SK-N-SH treated with all-trans-retinoic acid at 6 μM for 48 hours (cell line): ENCODE results near the gene DMBT1.

Experiments used
- ATAC-seq: fragments of 200-7000 bp; cut with Tn5 transposase; 3 replicates; pipeline ENCODE4 v1.9.1; 2020; ENCODE audit warnings: mild to moderate bottlenecking, moderate library complexity
- ARNTL ChIP-seq: fragments of 450-650 bp; formaldehyde crosslinking; IDR thresholded peaks from 2 replicates; pipeline ENCODE4 v1.5.0; 2020; ENCODE audit warnings: low read depth, mild to moderate bottlenecking, moderate library complexity, borderline replicate concordance
- CREB5 ChIP-seq: fragments of 250-450 bp; sonication (Bioruptor Pico); IDR thresholded peaks from 2 replicates; pipeline ENCODE4 v1.5.1; 2020; ENCODE audit warnings: low read depth, mild to moderate bottlenecking, moderate library complexity
- ESRRG ChIP-seq: fragments of 250-450 bp; sonication (Bioruptor Pico); IDR thresholded peaks from 2 replicates; pipeline ENCODE4 v1.6.1; 2021; ENCODE audit warnings: mild to moderate bottlenecking
- GLIS3 ChIP-seq: fragments of 250-450 bp; sonication (Bioruptor Pico); IDR thresholded peaks from 2 replicates; pipeline ENCODE4 v1.5.0; 2020; ENCODE audit warnings: mild to moderate bottlenecking, moderate library complexity
- ISL1 ChIP-seq: fragments of 250-450 bp; sonication (Bioruptor Pico); IDR thresholded peaks from 2 replicates; pipeline ENCODE4 v2.1.2; 2022; ENCODE audit warnings: mild to moderate bottlenecking, moderate library complexity
- OSR1 ChIP-seq: fragments of 250-450 bp; sonication (Bioruptor Pico); IDR thresholded peaks from 2 replicates; pipeline ENCODE4 v1.8.0; 2022; ENCODE audit warnings: moderate library complexity, mild to moderate bottlenecking, inconsistent platforms
- PPARA ChIP-seq: fragments of 250-450 bp; sonication (Bioruptor Pico); IDR thresholded peaks from 2 replicates; pipeline ENCODE4 v1.5.0; 2020; ENCODE audit warnings: mild to moderate bottlenecking, borderline replicate concordance
- RARB ChIP-seq: fragments of 250-450 bp; sonication (Bioruptor Pico); IDR thresholded peaks from 2 replicates; pipeline ENCODE4 v1.8.0; 2021; ENCODE audit warnings: mild to moderate bottlenecking, moderate library complexity
- TCF4 ChIP-seq: fragments of 250-450 bp; sonication (Bioruptor Pico); IDR thresholded peaks from 2 replicates; pipeline ENCODE4 v1.8.0; 2021; ENCODE audit warnings: mild to moderate bottlenecking, moderate library complexity, borderline replicate concordance
- ZC3H10 ChIP-seq: fragments of 250-450 bp; sonication (Bioruptor Pico); IDR thresholded peaks from 2 replicates; pipeline ENCODE4 v1.5.1; 2021; ENCODE audit warnings: mild to moderate bottlenecking, moderate library complexity
- ZFP3 ChIP-seq: fragments of 250-450 bp; sonication (Bioruptor Pico); IDR thresholded peaks from 2 replicates; pipeline ENCODE4 v1.5.0; 2020; ENCODE audit warnings: mild to moderate bottlenecking, moderate library complexity
- ZFP30 ChIP-seq: fragments of 450-650 bp; formaldehyde crosslinking; IDR thresholded peaks from 2 replicates; pipeline ENCODE4 v1.5.0; 2022; ENCODE audit warnings: mild to moderate bottlenecking, moderate library complexity
- ZNF565 ChIP-seq: fragments of 450-650 bp; formaldehyde crosslinking; conservative IDR thresholded peaks from 2 replicates; pipeline ENCODE4 v1.5.0; 2020; ENCODE audit warnings: low read depth, mild to moderate bottlenecking, moderate library complexity
- TF ChIP-seq, protein P1 (sequence below): fragments of 250-450 bp; sonication (Bioruptor Pico); IDR thresholded peaks from 2 replicates; pipeline ENCODE4 v1.5.0; 2020; ENCODE audit warnings: mild to moderate bottlenecking, moderate library complexity
- TF ChIP-seq, protein P2 (sequence below): fragments of 250-450 bp; sonication (Bioruptor Pico); IDR thresholded peaks from 2 replicates; pipeline ENCODE4 v1.8.0; 2020; ENCODE audit warnings: mild to moderate bottlenecking, moderate library complexity, borderline replicate concordance

DMBT1 gene

GRCh38 chr10:122669045-122669444, 108.5 kb downstream of the DMBT1 start:
- ATAC-seq: no peak
- TF ChIP-seq, protein P1, sequence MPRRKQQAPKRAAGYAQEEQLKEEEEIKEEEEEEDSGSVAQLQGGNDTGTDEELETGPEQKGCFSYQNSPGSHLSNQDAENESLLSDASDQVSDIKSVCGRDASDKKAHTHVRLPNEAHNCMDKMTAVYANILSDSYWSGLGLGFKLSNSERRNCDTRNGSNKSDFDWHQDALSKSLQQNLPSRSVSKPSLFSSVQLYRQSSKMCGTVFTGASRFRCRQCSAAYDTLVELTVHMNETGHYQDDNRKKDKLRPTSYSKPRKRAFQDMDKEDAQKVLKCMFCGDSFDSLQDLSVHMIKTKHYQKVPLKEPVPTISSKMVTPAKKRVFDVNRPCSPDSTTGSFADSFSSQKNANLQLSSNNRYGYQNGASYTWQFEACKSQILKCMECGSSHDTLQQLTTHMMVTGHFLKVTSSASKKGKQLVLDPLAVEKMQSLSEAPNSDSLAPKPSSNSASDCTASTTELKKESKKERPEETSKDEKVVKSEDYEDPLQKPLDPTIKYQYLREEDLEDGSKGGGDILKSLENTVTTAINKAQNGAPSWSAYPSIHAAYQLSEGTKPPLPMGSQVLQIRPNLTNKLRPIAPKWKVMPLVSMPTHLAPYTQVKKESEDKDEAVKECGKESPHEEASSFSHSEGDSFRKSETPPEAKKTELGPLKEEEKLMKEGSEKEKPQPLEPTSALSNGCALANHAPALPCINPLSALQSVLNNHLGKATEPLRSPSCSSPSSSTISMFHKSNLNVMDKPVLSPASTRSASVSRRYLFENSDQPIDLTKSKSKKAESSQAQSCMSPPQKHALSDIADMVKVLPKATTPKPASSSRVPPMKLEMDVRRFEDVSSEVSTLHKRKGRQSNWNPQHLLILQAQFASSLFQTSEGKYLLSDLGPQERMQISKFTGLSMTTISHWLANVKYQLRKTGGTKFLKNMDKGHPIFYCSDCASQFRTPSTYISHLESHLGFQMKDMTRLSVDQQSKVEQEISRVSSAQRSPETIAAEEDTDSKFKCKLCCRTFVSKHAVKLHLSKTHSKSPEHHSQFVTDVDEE (CRISPR knock-in tag): no peak
- TF ChIP-seq OSR1 (CRISPR knock-in tag) (no peak), GLIS3 (no peak), RARB (no peak), TCF4 (CRISPR knock-in tag) (no peak), ZFP3 (CRISPR knock-in tag) (no peak), ESRRG (no peak)
- TF ChIP-seq, protein P2, sequence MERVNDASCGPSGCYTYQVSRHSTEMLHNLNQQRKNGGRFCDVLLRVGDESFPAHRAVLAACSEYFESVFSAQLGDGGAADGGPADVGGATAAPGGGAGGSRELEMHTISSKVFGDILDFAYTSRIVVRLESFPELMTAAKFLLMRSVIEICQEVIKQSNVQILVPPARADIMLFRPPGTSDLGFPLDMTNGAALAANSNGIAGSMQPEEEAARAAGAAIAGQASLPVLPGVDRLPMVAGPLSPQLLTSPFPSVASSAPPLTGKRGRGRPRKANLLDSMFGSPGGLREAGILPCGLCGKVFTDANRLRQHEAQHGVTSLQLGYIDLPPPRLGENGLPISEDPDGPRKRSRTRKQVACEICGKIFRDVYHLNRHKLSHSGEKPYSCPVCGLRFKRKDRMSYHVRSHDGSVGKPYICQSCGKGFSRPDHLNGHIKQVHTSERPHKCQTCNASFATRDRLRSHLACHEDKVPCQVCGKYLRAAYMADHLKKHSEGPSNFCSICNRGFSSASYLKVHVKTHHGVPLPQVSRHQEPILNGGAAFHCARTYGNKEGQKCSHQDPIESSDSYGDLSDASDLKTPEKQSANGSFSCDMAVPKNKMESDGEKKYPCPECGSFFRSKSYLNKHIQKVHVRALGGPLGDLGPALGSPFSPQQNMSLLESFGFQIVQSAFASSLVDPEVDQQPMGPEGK (CRISPR knock-in tag): no peak

- TF ChIP-seq ZFP30 (CRISPR knock-in tag): no peak
- TF ChIP-seq, protein P2 (CRISPR knock-in tag): no peak
- TF ChIP-seq PPARA: no peak
- TF ChIP-seq, all 23 proteins: peak for 0
- no peak for ATAC-seq
These were observed 109.3 kb downstream of the DMBT1 start for GRCh38 chr10:122669842-122670241.

- no peak for ATAC-seq
- TF ChIP-seq, protein P1 (CRISPR knock-in tag): no peak
- TF ChIP-seq ZFP30 (CRISPR knock-in tag): no peak
- no peak for TF ChIP-seq CREB5 (CRISPR knock-in tag)
- TF ChIP-seq, protein P2 (CRISPR knock-in tag): no peak
- no peak for TF ChIP-seq ZNF565
- TF ChIP-seq TCF4 (CRISPR knock-in tag): no peak
- TF ChIP-seq ZC3H10: no peak
These were observed 110.8 kb downstream of the DMBT1 start for GRCh38 chr10:122671355-122671754.

DNA sequence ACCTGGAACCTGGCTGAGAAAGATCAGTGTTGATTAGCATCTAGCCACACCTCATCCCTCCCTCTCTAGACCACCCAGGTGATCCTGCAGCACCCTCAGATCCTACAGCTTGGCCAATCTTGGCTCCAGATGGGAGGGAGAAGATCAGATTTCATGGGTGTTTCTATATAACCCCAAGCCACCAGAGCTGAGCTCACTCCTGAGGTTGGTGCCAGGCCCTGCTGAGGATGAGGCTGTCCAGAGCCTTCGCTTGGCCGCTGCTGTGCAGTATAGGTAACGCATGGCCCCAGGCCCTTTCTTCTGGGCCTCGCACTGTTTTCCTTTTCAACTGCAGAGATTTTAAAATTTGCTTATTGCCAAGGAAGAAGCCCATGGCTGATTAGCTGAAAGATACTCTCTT, 112.1 kb downstream of the DMBT1 start:
- ATAC-seq: no peak
- no peak for TF ChIP-seq ARNTL
- no peak for TF ChIP-seq OSR1 (CRISPR knock-in tag)
- TF ChIP-seq ISL1: no peak
